HepG2 (cell line): Measurements from ENCODE around the gene RAB40C. TPM values are rescaled to one million over a fixed set of nuclear protein-coding genes. Genes with fewer than 3 reads are reported as not detected.

Experiments
- ARID3A ChIP-seq: IDR thresholded peaks from 2 replicates; pipeline ENCODE4 v1.6.1; 2012; ENCODE audit warnings: low read depth, low read length, improper control_type of control experiment
- CAMTA2 ChIP-seq: sonication (generic); formaldehyde crosslinking; IDR thresholded peaks from 2 replicates; pipeline ENCODE4 v1.4.0; 2020; ENCODE audit warnings: mild to moderate bottlenecking, missing genetic modification reagents, borderline replicate concordance
- CREM ChIP-seq, 2 experiments: sonication (generic) in 1 of 2; formaldehyde crosslinking in 1 of 2; IDR thresholded peaks; 2 replicates each; pipeline versions ENCODE4 v1.4.0 to v1.6.1; 2016 to 2020; ENCODE audit warnings: antibody characterized with exemption in 1 of 2, mild to moderate bottlenecking in 1 of 2, missing genetic modification reagents in 1 of 2
- ELF1 ChIP-seq: sonication (generic); formaldehyde crosslinking; IDR thresholded peaks from 2 replicates; pipeline ENCODE4 v1.4.0; 2020; ENCODE audit warnings: missing genetic modification reagents
- EP300 ChIP-seq, 3 experiments: sonication (generic) in 1 of 3; formaldehyde crosslinking in 1 of 3; IDR thresholded peaks; 2 replicates each; pipeline versions ENCODE4 v1.5.1 to v1.6.1; 2011 to 2020; ENCODE audit warnings: low read depth in 2 of 3, low read length in 2 of 3, borderline replicate concordance in 1 of 3, improper control_type of control experiment in 1 of 3, mild to moderate bottlenecking in 1 of 3, missing genetic modification reagents in 1 of 3, moderate library complexity in 1 of 3
- GABPA ChIP-seq, 2 experiments: IDR thresholded peaks; 2 replicates each; pipeline ENCODE4 v1.6.1; 2011 to 2016; ENCODE audit warnings: low read depth in 2 of 2, low read length in 1 of 2, missing biosample characterization in 1 of 2, missing genetic modification characterization in 1 of 2
- GTF2F1 ChIP-seq: fragments of 150-350 bp; IDR thresholded peaks from 2 replicates; pipeline ENCODE4 v1.6.1; 2014; ENCODE audit warnings: low read length
- GTF3A ChIP-seq: sonication (generic); formaldehyde crosslinking; conservative IDR thresholded peaks from 2 replicates; pipeline ENCODE4 v1.4.0; 2020; ENCODE audit warnings: mild to moderate bottlenecking, missing genetic modification reagents
- HNF1A ChIP-seq, 2 experiments: sonication (generic) in 1 of 2; formaldehyde crosslinking in 1 of 2; IDR thresholded peaks; 2 replicates each; pipeline versions ENCODE4 v1.4.0 to v1.6.1; 2016 to 2020; ENCODE audit warnings: borderline replicate concordance in 1 of 2, low read depth in 1 of 2, mild to moderate bottlenecking in 1 of 2, missing genetic modification reagents in 1 of 2
- HOXA3 ChIP-seq: sonication (generic); formaldehyde crosslinking; IDR thresholded peaks from 2 replicates; pipeline ENCODE4 v1.5.0; 2020; ENCODE audit warnings: missing genetic modification reagents
- MNT ChIP-seq: fragments of 450-650 bp; IDR thresholded peaks from 2 replicates; pipeline ENCODE4 v1.6.1; 2016
- NCOA2 ChIP-seq: sonication (generic); formaldehyde crosslinking; IDR thresholded peaks from 2 replicates; pipeline ENCODE4 v1.8.0; 2022; ENCODE audit warnings: inconsistent platforms
- NR2C2 ChIP-seq: sonication (generic); formaldehyde crosslinking; IDR thresholded peaks from 2 replicates; pipeline ENCODE4 v1.4.0; 2020; ENCODE audit warnings: missing genetic modification reagents, mild to moderate bottlenecking, moderate library complexity, borderline replicate concordance
- SNAI1 ChIP-seq: sonication (generic); formaldehyde crosslinking; IDR thresholded peaks from 2 replicates; pipeline ENCODE4 v1.5.0; 2020; ENCODE audit warnings: mild to moderate bottlenecking, missing genetic modification reagents, borderline replicate concordance
- ZNF138 ChIP-seq: sonication (generic); formaldehyde crosslinking; IDR thresholded peaks from 2 replicates; pipeline ENCODE4 v1.5.0; 2020; ENCODE audit warnings: mild to moderate bottlenecking, low read depth, missing genetic modification reagents
- ZNF205 ChIP-seq: IDR thresholded peaks from 2 replicates; pipeline ENCODE4 v1.6.1; 2018; ENCODE audit warnings: missing biosample characterization, missing genetic modification reagents
- ZNF367 ChIP-seq: sonication (generic); formaldehyde crosslinking; IDR thresholded peaks from 2 replicates; pipeline ENCODE4 v1.4.0; 2020; ENCODE audit warnings: missing genetic modification reagents, borderline replicate concordance
- ZNF441 ChIP-seq: sonication (generic); formaldehyde crosslinking; IDR thresholded peaks from 2 replicates; pipeline ENCODE4 v1.7.0; 2021; ENCODE audit warnings: missing genetic modification reagents, borderline replicate concordance
- ZNF776 ChIP-seq: sonication (generic); formaldehyde crosslinking; IDR thresholded peaks from 2 replicates; pipeline ENCODE4 v1.4.0; 2020; ENCODE audit warnings: mild to moderate bottlenecking, missing genetic modification reagents
- polyA plus RNA-seq, 8 experiments: library from polyadenylated mRNA; depleted of rRNA in 3 of 8; stranded (reverse) in 7 of 8; unstranded in 1 of 8; fragments of >200 nt; fragmentation: Illumina TruSeq in 4 of 8; extraction: Trizol in 4 of 8; gene quantifications; 2 replicates each; pipeline versions ENCODE4 v1.2.1 to v1.2.3, GENCODE V29; 2011 to 2016; ENCODE audit warnings: low read depth in 4 of 8, missing spikeins in 1 of 8, mixed read lengths in 1 of 8; ENCODE audit not compliant: insufficient read depth in 1 of 8
- total RNA-seq, 5 experiments: library from RNA; depleted of rRNA; stranded (reverse); fragments of >200 nt; fragmentation: Illumina TruSeq; extraction: Trizol; gene quantifications; 2 replicates each; pipeline ENCODE4 v1.2.3, GENCODE V29; 2016; ENCODE audit warnings: low read depth in 1 of 5
- TF ChIP-seq, protein P1 (sequence below): sonication (generic); formaldehyde crosslinking; IDR thresholded peaks from 2 replicates; pipeline ENCODE4 v1.8.1; 2023; ENCODE audit warnings: mild to moderate bottlenecking, missing genetic modification reagents, borderline replicate concordance

RAB40C gene
- total and polyA plus RNA-seq, 2 of the 13 experiments (the other 11 are each of a cell fraction or from before 2014, with no cell fraction given): 7.7 to 11.5 TPM

DNA sequence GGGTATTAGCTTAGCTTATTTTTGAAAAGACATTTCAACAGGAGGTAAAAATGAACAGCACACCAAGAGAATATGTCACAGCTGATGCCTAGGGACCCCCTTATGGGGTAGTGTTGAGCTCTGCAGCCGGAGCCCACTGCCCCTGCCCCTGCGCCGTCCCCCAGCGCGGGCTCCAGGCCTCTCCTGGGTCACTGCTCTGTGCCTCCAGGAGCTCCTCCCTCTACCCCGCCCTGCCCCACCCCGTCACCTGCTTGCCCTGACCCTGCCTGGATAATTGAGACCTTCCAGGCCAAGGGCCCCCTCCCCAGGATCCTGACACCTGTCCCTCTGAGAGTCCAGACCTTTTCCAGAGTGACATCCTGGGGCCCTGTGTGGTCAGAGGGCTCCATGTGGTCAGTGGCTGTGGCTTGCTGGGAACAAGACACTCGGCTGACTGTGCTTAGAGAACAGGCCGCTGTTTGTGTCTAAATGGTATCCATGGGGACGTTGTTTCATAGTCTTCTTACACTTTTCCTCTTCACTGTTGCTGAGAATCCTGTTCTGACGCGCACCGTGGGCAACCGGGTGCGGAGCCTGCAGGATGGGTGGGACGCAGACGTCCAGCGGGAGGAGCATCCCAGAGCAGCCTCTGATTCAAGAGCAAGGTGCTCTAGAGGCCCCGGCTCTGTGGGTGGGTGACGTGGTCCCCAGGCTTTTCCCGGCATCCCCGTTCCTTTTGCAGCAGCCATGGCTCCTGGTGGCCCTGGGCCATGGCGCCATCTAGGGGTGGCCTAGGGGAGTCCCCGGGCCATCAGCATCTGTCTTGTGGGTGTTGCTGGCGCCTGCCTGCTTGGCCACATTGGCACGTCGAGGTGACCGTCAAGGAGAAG lies 20.9 kb downstream of the RAB40C start (continued):
- TF ChIP-seq MNT (no peak), ZNF776 (CRISPR knock-in tag) (0 out of 2 replicates have a peak, but pooled peaks have one; percentile 38), GABPA (IDR thresholded peaks at IDR 0.05; ENCODE audit: low read depth, low read length) (no peak), GABPA (CRISPR knock-in tag; IDR thresholded peaks at IDR 0.05; ENCODE audit: low read depth) (no peak), NR2C2 (CRISPR knock-in tag) (no peak), HOXA3 (CRISPR knock-in tag) (peak; percentile 61; the same call in 1 of the 2 replicates), CREM (IDR thresholded peaks at IDR 0.05) (peak; percentile 34; the same call in 1 of the 2 replicates), CREM (CRISPR knock-in tag; IDR thresholded peaks at IDR 0.05) (no peak), NCOA2 (no peak), EP300 (IDR thresholded peaks at IDR 0.05; ENCODE audit: low read depth in 2 of 2, low read length in 2 of 2) (no peak), EP300 (CRISPR knock-in tag; IDR thresholded peaks at IDR 0.05; ENCODE audit: borderline replicate concordance) (no peak), ZNF138 (no peak), GTF3A (CRISPR knock-in tag) (no peak), ARID3A (no peak), HNF1A (IDR thresholded peaks at IDR 0.05; ENCODE audit: low read depth) (no peak), HNF1A (CRISPR knock-in tag; IDR thresholded peaks at IDR 0.05; ENCODE audit: borderline replicate concordance) (no peak), ZNF367 (no peak), CAMTA2 (CRISPR knock-in tag) (no peak), ZNF205 (CRISPR knock-in tag) (no peak), ZNF441 (CRISPR knock-in tag) (no peak), GTF2F1 (no peak), ELF1 (CRISPR knock-in tag) (no peak), SNAI1 (CRISPR knock-in tag) (0 out of 2 replicates have a peak, but pooled peaks have one; percentile 35)
- TF ChIP-seq, protein P1, sequence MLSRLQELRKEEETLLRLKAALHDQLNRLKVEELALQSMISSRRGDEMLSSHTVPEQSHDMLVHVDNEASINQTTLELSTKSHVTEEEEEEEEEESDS (CRISPR knock-in tag): no peak
